Uterus (tissue), 4 donors: ENCODE results near the gene GSAP. TPM values are rescaled to one million over a fixed set of nuclear protein-coding genes. Genes with fewer than 3 reads are reported as not detected.
A peak's percentile ranks its signal among the peaks of the same experiment; 100 is the strongest.

Experiments used
- DNase-seq, 2 donors: peaks; one replicate each; pipeline ENCODE4 v3.0.0-alpha.2; 2019 to 2020
- H3K27ac ChIP-seq, 2 donors: fragments of 200-600 bp; sonication (generic); 1 replicate in 1 of 2; 2 replicates in 1 of 2; pipeline ENCODE4 v1.5.1; 2016 to 2018
- H3K27me3 ChIP-seq, 2 donors: fragments of 200-600 bp; sonication (generic); one replicate each; pipeline ENCODE4 v1.5.1; 2018 to 2019; ENCODE audit warnings: control low read depth in 1 of 2
- H3K36me3 ChIP-seq, 2 donors: fragments of 200-600 bp; sonication (generic); one replicate each; pipeline ENCODE4 v1.5.1; 2019; ENCODE audit warnings: control low read depth in 1 of 2
- H3K4me1 ChIP-seq, 2 donors: fragments of 200-600 bp; sonication (generic); one replicate each; pipeline ENCODE4 v1.5.1; 2018 to 2019; ENCODE audit warnings: control low read depth in 1 of 2
- H3K4me3 ChIP-seq, 2 donors: fragments of 200-600 bp; sonication (generic); 1 replicate in 1 of 2; 2 replicates in 1 of 2; pipeline ENCODE4 v1.5.1; 2018 to 2019; ENCODE audit warnings: mild to moderate bottlenecking in 1 of 2
- H3K9me3 ChIP-seq, 2 donors: fragments of 200-600 bp; sonication (generic); one replicate each; pipeline ENCODE4 v1.5.1; 2019; ENCODE audit warnings: control low read depth in 1 of 2
- POLR2A ChIP-seq, 2 donors: fragments of 450-650 bp; IDR thresholded peaks; one replicate each; pipeline ENCODE4 v1.6.1; 2016; ENCODE audit warnings: antibody characterized with exemption in 2 of 2, mild to moderate bottlenecking in 1 of 2, moderate library complexity in 1 of 2
- intact Hi-C: fragments of 100-400 bp; cut with DNase I; formaldehyde crosslinking; loops from one replicate; pipeline ENCODE4 v1.15.1; 2023; ENCODE audit warnings: low total_unique reads
- total RNA-seq, 4 donors: library from RNA; depleted of rRNA in 3 of 4; stranded (reverse); fragments of >200 nt in 3 of 4; gene quantifications; one replicate each; pipeline versions ENCODE4 v1.1.0 to v1.2.4, GENCODE V29; 2014 to 2023
- TF ChIP-seq, protein P1 (sequence below), 4 experiments: fragments of 200-600 bp in 2 of 4; fragments of 450-650 bp in 2 of 4; sonication (generic) in 2 of 4; IDR thresholded peaks; one replicate each; pipeline ENCODE4 v1.5.1; 2016 to 2019; ENCODE audit warnings: antibody characterized with exemption in 4 of 4, mild to moderate bottlenecking in 2 of 4, moderate library complexity in 1 of 4
- donor health status: DM: yes; HTN: yes; CAD: no.

The GSAP gene
- total RNA-seq, 4 donors from 2014 or later, result 3.6 to 24.1 (median 13.1) TPM

DNA sequence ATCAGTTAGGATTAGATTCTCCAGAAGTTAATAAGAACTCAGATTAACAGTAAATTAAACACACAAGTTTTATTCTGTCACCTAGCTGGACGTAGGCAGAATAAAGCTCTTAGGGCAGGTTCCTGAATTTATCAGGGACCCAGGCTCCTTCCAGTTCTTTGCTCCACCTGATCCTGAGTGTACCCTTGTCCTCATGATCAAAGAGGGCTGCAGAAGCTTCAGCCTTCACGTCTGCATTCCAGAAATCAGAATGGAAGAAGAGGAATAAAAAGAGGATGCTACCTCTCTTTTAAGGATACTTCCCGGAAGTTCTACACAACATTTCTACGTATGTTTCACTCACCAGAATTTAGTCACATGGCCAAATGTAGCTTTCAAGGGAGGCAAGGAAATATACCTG, 1.7 kb upstream of the GSAP start:
- intact Hi-C loops, result no loop called here
- no peaks in the 10 kb centered on the region for H3K27me3 ChIP-seq
- TF ChIP-seq, protein P1, sequence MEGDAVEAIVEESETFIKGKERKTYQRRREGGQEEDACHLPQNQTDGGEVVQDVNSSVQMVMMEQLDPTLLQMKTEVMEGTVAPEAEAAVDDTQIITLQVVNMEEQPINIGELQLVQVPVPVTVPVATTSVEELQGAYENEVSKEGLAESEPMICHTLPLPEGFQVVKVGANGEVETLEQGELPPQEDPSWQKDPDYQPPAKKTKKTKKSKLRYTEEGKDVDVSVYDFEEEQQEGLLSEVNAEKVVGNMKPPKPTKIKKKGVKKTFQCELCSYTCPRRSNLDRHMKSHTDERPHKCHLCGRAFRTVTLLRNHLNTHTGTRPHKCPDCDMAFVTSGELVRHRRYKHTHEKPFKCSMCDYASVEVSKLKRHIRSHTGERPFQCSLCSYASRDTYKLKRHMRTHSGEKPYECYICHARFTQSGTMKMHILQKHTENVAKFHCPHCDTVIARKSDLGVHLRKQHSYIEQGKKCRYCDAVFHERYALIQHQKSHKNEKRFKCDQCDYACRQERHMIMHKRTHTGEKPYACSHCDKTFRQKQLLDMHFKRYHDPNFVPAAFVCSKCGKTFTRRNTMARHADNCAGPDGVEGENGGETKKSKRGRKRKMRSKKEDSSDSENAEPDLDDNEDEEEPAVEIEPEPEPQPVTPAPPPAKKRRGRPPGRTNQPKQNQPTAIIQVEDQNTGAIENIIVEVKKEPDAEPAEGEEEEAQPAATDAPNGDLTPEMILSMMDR (IDR thresholded peaks at IDR 0.05), result no peak
- TF ChIP-seq POLR2A (IDR thresholded peaks at IDR 0.05), result no peak
- DNase-seq, result no peak
- H3K27ac ChIP-seq, result no peak overlapping the region
- no peaks in the 10 kb centered on the region for H3K36me3 ChIP-seq
- no peak overlapping the region for H3K4me3 ChIP-seq
- H3K9me3 ChIP-seq, result no peaks in the 10 kb centered on the region
- H3K4me1 ChIP-seq, result no peaks in the 10 kb centered on the region

DNA sequence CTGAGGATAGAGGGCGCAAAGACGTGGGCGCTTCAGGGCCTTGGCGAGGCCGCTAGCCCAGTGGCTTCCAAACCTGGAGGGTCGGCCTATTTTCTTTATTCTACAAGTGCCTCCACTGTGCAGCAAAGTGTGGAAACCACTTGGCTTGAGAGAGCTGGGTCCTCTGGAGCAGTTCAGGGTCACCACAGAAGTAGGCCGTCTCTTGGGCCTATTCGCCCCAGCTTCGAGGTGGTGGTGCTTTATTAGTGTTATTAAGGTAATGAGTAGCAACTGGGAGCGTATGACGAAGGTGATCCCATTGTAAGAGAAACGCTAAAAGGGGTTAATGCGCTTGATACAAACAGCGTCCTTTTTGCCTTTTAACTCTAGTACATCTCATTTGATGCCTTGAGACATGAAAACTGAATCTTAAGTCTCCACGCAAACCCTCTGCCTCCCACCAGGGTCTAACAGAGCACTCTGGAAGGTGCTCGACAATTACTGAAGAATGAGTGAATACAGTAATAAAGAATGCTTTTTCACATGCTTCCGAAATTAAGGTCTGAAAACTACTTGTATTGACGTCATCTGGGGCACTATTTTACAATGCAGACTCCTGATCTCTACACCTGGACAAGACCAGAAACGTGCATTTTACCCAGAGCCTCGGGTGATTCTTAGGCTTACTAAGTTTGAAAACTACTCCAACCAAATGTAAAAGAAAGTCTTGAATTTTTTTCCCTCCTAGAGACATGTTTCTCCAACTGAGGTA, 647 bp upstream of the GSAP start:
- no peaks in the 10 kb centered on the region for H3K27me3 ChIP-seq
- H3K36me3 ChIP-seq, result no peaks in the 10 kb centered on the region
- H3K27ac ChIP-seq, result peak overlapping the region; percentile 65 to 73
- H3K9me3 ChIP-seq, result no peaks in the 10 kb centered on the region
- H3K4me3 ChIP-seq, result peak overlapping the region; percentile 52 to 74
- DNase-seq, result no peak
- TF ChIP-seq, protein P1 (IDR thresholded peaks at IDR 0.05), result peak in 1 of 4 experiments; percentile 12
- no peak for TF ChIP-seq POLR2A (IDR thresholded peaks at IDR 0.05)
- no peaks in the 10 kb centered on the region for H3K4me1 ChIP-seq
- intact Hi-C loops, result no loop called here

DNA sequence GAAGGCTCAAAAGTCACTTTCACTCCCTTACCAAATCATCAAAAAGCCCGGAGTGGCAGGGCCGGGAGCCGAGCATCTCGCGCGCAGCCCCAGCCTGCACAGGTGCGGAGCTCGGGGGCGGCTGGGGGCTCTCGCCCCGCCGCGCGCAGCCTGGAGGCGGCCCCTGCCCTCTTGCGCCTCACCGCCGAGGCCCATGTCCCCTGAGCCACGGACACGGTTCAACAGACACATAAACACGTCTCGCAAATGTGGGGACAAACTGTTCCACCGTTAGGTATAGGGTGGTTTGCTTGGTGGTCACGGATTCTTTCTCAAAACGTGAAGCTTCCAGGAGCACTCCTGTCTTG, 700 bp downstream of the GSAP start:
- no peaks in the 10 kb centered on the region for H3K27me3 ChIP-seq
- no peaks in the 10 kb centered on the region for H3K4me1 ChIP-seq
- intact Hi-C loops, result no loop called here
- no peak for DNase-seq
- no peaks in the 10 kb centered on the region for H3K36me3 ChIP-seq
- H3K4me3 ChIP-seq, result peak overlapping the region; percentile 52 to 74
- TF ChIP-seq, protein P1 (IDR thresholded peaks at IDR 0.05), result no peak
- TF ChIP-seq POLR2A (IDR thresholded peaks at IDR 0.05), result no peak
- H3K9me3 ChIP-seq, result no peaks in the 10 kb centered on the region
- peak overlapping the region; percentile 65 to 73 for H3K27ac ChIP-seq

DNA sequence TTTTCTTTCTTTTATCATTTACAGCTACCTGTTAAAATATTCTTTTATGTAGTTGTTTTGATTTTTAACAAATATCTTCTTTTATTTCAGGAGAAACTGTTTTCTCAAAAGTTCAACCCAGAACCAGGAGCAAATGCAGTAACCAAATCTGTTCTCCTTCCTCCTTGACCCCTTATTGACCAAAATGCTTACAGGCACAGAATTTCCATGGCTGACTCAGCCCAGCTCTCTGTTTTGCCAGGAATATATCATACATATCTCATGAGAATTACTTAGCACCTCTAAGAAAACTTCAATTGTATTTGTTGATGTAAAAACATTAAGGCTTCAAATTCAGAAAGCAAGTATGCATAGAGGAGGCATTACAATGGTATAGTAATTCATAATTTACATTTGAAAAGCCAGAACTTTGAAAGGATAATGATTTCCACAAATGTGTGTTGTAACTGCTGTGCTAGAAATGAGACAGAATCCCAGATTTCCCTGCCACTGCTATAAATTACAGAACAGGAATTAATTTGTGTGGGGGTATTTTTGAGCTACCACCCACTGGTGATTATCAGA, 2.2 kb downstream of the GSAP start:
- H3K27ac ChIP-seq, result no peak overlapping the region
- H3K4me3 ChIP-seq, result no peak overlapping the region
- no peaks in the 10 kb centered on the region for H3K27me3 ChIP-seq
- H3K36me3 ChIP-seq, result no peaks in the 10 kb centered on the region
- no peaks in the 10 kb centered on the region for H3K4me1 ChIP-seq
- no peak for DNase-seq
- H3K9me3 ChIP-seq, result no peaks in the 10 kb centered on the region
- no peak for TF ChIP-seq POLR2A (IDR thresholded peaks at IDR 0.05)
- TF ChIP-seq, protein P1 (IDR thresholded peaks at IDR 0.05), result no peak
- intact Hi-C loops, result no loop called here

DNA sequence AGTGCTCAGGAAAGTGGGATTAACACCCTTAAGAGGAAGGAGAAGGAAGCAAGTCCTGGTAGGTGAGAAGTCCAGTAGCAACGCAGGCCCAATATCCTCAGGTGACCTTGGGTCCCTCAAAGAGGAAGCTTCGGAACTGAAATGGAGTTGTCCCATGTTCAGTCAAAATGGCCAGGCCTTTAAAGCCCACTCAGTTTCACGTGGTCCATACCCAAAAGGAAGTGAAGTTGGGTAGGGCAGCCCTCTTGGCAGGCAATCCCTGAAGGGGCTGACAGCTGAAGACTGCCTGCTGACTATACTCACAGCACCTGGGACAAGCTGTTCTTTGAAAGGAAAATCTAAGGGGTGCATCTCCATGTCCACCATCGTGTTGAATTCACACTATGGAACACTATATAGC, 3.0 kb downstream of the GSAP start:
- Histone ChIP-seq H3K4me1 (no peaks in the 10 kb centered on the region), H3K4me3 (no peak overlapping the region), H3K27me3 (no peaks in the 10 kb centered on the region), H3K27ac (no peak overlapping the region), H3K36me3 (no peaks in the 10 kb centered on the region), H3K9me3 (no peaks in the 10 kb centered on the region)
- intact Hi-C loops, result no loop called here
- no peak for TF ChIP-seq POLR2A (IDR thresholded peaks at IDR 0.05)
- TF ChIP-seq, protein P1 (IDR thresholded peaks at IDR 0.05), result no peak
- no peak for DNase-seq
